ENCODE measurements around the gene RAB28.

The RAB28 gene

GRCh38 chr4:13347517-13348125, 136.5 kb downstream of the RAB28 start:
- no peak for DNase-seq (ENCODE audit: low read depth)
- H3K4me3 ChIP-seq (ENCODE audit: low read depth, low read length) = no peak overlapping the region
- TF ChIP-seq CTCF (IDR thresholded peaks at IDR 0.05; ENCODE audit: insufficient read depth, low read depth, low read length, missing control alignments) = no peak

GRCh38 chr4:13344216-13344615, 139.9 kb downstream of the RAB28 start:
- no peak for DNase-seq (ENCODE audit: low read depth)
- TF ChIP-seq CTCF (IDR thresholded peaks at IDR 0.05; ENCODE audit: insufficient read depth, low read depth, low read length, missing control alignments) = no peak

GRCh38 chr4:13340672-13341071, 143.5 kb downstream of the RAB28 start:
- TF ChIP-seq CTCF (IDR thresholded peaks at IDR 0.05; ENCODE audit: insufficient read depth, low read depth, low read length, missing control alignments) = no peak
- H3K4me3 ChIP-seq (ENCODE audit: low read depth, low read length) = no peak overlapping the region
- DNase-seq (ENCODE audit: low read depth) = no peak

More at GRCh38 chr4:13344216-13344615, 139.9 kb downstream of the RAB28 start:
- H3K4me3 ChIP-seq (ENCODE audit: low read depth, low read length) = no peak overlapping the region

GRCh38 chr4:13331827-13332226, 152.3 kb downstream of the RAB28 start:
- no peak for TF ChIP-seq CTCF (IDR thresholded peaks at IDR 0.05; ENCODE audit: insufficient read depth, low read depth, low read length, missing control alignments)
- no peak for DNase-seq (ENCODE audit: low read depth)
- H3K4me3 ChIP-seq (ENCODE audit: low read depth, low read length) = no peak overlapping the region

GRCh38 chr4:13329963-13330362, 154.2 kb downstream of the RAB28 start:
- no peak for DNase-seq (ENCODE audit: low read depth)
- TF ChIP-seq CTCF (IDR thresholded peaks at IDR 0.05; ENCODE audit: insufficient read depth, low read depth, low read length, missing control alignments) = no peak
- no peak overlapping the region for H3K4me3 ChIP-seq (ENCODE audit: low read depth, low read length)

- H3K4me3 ChIP-seq (ENCODE audit: low read depth, low read length) = no peak overlapping the region
- no peak for TF ChIP-seq CTCF (IDR thresholded peaks at IDR 0.05; ENCODE audit: insufficient read depth, low read depth, low read length, missing control alignments)
- DNase-seq (ENCODE audit: low read depth) = no peak
These were observed 154.7 kb downstream of the RAB28 start for GRCh38 chr4:13329340-13329850.

GRCh38 chr4:13328591-13328990, 155.5 kb downstream of the RAB28 start:
- DNase-seq (ENCODE audit: low read depth) = no peak
- no peak overlapping the region for H3K4me3 ChIP-seq (ENCODE audit: low read depth, low read length)
- TF ChIP-seq CTCF (IDR thresholded peaks at IDR 0.05; ENCODE audit: insufficient read depth, low read depth, low read length, missing control alignments) = no peak
